ENCODE data around the gene EPSTI1. TPM values are rescaled to one million over a fixed set of nuclear protein-coding genes. Genes with fewer than 3 reads are reported as not detected.

The EPSTI1 gene
- total RNA-seq, 3 donors from 2014 or later, result 5.0 to 6.6 (median 5.1) TPM

DNA sequence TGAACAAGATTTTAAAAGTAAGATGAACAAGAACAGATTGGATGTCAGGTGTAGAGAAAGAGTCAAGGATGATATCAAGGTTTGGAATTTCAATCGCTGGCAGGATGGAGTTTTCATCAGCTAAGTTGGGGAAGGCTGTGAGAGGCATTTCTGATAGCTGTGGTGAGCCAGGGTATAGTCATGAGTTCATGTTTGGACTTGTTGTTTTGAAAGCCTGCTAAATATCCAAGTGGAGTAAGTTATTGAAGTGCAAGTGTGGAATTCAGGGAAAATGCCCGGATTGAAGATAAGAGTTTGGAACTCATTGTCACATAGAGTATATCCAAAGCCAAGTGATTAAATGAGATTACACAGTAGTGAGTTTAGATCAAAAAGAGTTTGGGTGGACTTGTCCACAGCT is 11.0 kb upstream of the EPSTI1 start:
- no peak for TF ChIP-seq POLR2A (IDR thresholded peaks at IDR 0.05)
- Histone ChIP-seq H3K27me3 (no peaks in the 10 kb centered on the region), H3K9me3 (no peaks in the 10 kb centered on the region), H3K4me1 (no peaks in the 10 kb centered on the region), H3K36me3 (no peaks in the 10 kb centered on the region), H3K27ac (no peak overlapping the region), H3K4me3 (no peak overlapping the region)
- intact Hi-C loops (cut with DNase I; ENCODE audit: low total_unique reads), result no loop called here
- DNase-seq (ENCODE audit: low spot score in 2 of 2), result no peak

DNA sequence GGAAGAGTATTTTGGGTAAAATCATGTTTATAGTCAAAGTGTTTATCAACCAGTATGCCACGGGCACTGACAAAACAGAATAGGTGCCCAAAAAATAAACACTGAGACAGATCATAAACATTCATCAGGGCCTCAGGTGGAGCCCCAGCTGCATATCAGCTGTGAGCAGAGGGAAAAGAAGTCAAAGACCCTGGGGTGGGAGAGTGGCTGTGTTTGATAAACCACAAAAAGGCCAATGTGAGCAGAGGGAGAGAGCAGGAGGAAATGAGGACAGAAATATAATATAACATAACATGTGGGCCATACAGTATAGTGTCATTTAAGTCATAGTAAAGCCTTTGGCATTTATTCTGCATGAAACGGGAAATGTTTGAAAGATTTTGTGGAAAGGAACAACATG is 10.0 kb upstream of the EPSTI1 start:
- H3K9me3 ChIP-seq, result no peaks in the 10 kb centered on the region
- H3K4me1 ChIP-seq, result no peaks in the 10 kb centered on the region
- no peaks in the 10 kb centered on the region for H3K27me3 ChIP-seq
- TF ChIP-seq CTCF (IDR thresholded peaks at IDR 0.05) (no peak), POLR2A (IDR thresholded peaks at IDR 0.05) (no peak), POLR2AphosphoS5 (IDR thresholded peaks at IDR 0.05) (no peak)
- no peak overlapping the region for H3K27ac ChIP-seq
- no peak overlapping the region for H3K4me3 ChIP-seq
- no peaks in the 10 kb centered on the region for H3K36me3 ChIP-seq
- intact Hi-C loops (cut with DNase I; ENCODE audit: low total_unique reads), result no loop called here
- DNase-seq (ENCODE audit: low spot score in 2 of 2), result no peak

- Histone ChIP-seq H3K9me3 (no peaks in the 10 kb centered on the region), H3K27me3 (no peaks in the 10 kb centered on the region), H3K36me3 (no peaks in the 10 kb centered on the region), H3K4me3 (no peak overlapping the region), H3K27ac (no peak overlapping the region), H3K4me1 (no peaks in the 10 kb centered on the region)
- DNase-seq (ENCODE audit: low spot score in 2 of 2), result no peak
- intact Hi-C loops (cut with DNase I; ENCODE audit: low total_unique reads), result no loop called here
- TF ChIP-seq POLR2A (IDR thresholded peaks at IDR 0.05) (no peak), CTCF (IDR thresholded peaks at IDR 0.05) (no peak), POLR2AphosphoS5 (IDR thresholded peaks at IDR 0.05) (no peak)
Observed at GRCh38 chr13:43000676-43001075, 8.6 kb upstream of the EPSTI1 start.

GRCh38 chr13:42999491-42999890 is 7.5 kb upstream of the EPSTI1 start:
- no peak overlapping the region for H3K27ac ChIP-seq
- intact Hi-C loops (cut with DNase I; ENCODE audit: low total_unique reads), result no loop called here
- no peak for DNase-seq (ENCODE audit: low spot score in 2 of 2)
- no peaks in the 10 kb centered on the region for H3K9me3 ChIP-seq
- H3K4me1 ChIP-seq, result no peaks in the 10 kb centered on the region
- TF ChIP-seq CTCF (IDR thresholded peaks at IDR 0.05) (no peak), POLR2AphosphoS5 (IDR thresholded peaks at IDR 0.05) (no peak), POLR2A (IDR thresholded peaks at IDR 0.05) (no peak)
- no peaks in the 10 kb centered on the region for H3K27me3 ChIP-seq
- no peaks in the 10 kb centered on the region for H3K36me3 ChIP-seq
- no peak overlapping the region for H3K4me3 ChIP-seq

- H3K27ac ChIP-seq, result no peak overlapping the region
- TF ChIP-seq CTCF (IDR thresholded peaks at IDR 0.05), result no peak
- no peaks in the 10 kb centered on the region for H3K9me3 ChIP-seq
- H3K4me3 ChIP-seq, result no peak overlapping the region
- no peaks in the 10 kb centered on the region for H3K4me1 ChIP-seq
- no peaks in the 10 kb centered on the region for H3K27me3 ChIP-seq
- no peak for DNase-seq (ENCODE audit: low spot score in 2 of 2)
- intact Hi-C loops (cut with DNase I; ENCODE audit: low total_unique reads), result no loop called here
- H3K36me3 ChIP-seq, result no peaks in the 10 kb centered on the region
Observed at GRCh38 chr13:42997381-42997780, 5.3 kb upstream of the EPSTI1 start.

DNA sequence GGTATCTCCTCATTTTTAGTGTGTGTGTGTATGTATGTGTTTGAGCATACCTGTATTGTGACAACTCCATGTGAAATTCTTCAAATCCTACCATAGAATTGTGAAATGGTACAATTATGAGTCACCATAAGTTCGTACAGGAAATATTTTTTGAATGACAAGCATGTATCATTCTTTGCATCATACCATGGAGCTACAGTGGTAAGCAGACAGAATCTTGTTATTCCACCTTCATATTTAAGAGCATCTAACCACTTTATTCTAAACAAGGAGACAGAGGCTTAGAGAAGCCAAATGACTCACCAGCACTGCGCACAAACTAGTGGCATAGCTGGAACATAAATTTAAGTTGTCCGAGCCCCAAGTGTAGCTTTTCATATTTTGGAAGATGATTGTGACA is 4.5 kb upstream of the EPSTI1 start:
- intact Hi-C loops (cut with DNase I; ENCODE audit: low total_unique reads), result no loop called here
- H3K4me3 ChIP-seq, result no peak overlapping the region
- no peaks in the 10 kb centered on the region for H3K27me3 ChIP-seq
- no peak for DNase-seq (ENCODE audit: low spot score in 2 of 2)
- no peaks in the 10 kb centered on the region for H3K4me1 ChIP-seq
- no peaks in the 10 kb centered on the region for H3K9me3 ChIP-seq
- H3K27ac ChIP-seq, result no peak overlapping the region
- H3K36me3 ChIP-seq, result no peaks in the 10 kb centered on the region
- TF ChIP-seq POLR2AphosphoS5 (IDR thresholded peaks at IDR 0.05) (no peak), CTCF (IDR thresholded peaks at IDR 0.05) (no peak), POLR2A (IDR thresholded peaks at IDR 0.05) (no peak)

Measured in breast epithelium (tissue), 4 donors.